Measurements from ENCODE around the gene DLEU7.

The DLEU7 gene

DNA sequence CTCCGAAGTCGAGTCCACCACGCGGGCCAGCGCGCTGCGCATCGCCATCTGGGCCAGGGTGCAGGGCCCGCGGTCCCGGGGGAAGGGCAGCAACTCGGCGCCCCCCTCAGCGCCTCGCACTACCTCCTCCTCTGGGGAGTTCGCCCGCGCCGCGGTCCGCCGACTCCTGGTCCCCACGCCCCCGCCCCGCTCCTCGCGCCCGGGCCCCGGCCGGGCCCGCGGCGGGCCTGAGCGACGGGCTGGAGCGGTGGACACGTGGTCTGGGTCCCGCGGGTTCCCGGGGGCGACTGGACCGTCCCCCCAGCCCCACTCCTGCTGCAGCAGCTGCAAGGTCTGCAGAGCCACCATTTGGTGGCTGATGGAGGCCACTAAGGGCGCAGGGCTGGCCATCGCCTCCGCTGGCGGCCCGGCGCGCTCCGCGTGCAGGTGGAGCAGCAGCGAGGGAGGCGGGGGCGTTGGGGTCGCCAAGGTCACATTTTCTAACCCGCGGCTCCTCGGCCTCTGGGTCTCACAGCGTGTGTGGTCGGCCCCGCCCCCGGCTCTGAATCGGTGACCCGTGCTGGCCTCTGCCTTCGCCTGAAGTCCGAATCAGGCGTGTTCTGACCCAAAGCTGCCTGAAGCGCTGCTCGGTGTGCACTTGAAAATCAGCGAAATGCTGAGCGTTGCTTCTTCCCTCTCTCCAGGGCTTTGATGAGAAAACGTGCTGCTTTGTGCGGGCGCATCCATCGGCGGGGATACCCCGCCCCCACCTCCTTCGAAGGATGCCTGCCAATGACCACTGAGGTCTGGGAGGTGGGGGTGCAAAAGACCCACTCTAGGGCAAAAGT lies at the start of gene DLEU7:
DLEU7 (minus strand) TSS at position 436 of the 827 bp plus-strand sequence; CDS start at position 390, 46 bp downstream.
- no peak for DNase-seq

DNA sequence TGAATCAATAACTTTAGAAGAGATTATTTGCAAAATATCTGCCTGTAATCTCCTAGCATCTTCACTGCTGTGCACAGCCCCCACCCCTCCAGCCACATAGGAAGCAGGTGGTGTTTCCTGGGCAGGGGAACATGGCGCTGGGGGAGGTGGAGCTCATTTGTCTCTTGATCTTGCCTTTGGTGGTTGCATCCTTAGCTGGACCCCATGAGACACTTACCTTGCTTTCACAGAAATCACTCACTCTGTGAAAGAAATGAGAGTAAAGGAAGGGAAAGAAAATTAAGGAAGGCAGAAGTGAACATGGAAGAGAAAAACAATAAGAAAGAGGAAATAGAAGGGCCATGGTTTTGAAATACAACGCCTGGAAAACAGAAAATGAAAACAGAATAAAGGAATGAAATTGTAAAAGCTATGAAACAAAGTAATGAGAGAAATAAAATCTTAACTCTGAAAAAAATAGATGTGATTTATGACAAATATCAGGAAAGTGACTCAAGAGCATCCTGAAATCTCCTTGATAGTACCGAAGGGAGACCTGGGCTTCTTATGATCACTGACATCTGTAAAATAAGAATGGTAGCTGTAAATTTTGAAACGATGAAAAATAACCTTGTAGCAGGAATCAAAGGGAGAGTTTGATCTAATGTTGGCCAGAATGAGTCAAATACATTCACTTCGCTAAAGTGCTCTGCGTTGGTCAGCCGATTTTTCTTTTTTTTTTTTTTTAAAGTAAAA lies 48.9 kb upstream of the DLEU7 start:
- DNase-seq = no peak

DNA sequence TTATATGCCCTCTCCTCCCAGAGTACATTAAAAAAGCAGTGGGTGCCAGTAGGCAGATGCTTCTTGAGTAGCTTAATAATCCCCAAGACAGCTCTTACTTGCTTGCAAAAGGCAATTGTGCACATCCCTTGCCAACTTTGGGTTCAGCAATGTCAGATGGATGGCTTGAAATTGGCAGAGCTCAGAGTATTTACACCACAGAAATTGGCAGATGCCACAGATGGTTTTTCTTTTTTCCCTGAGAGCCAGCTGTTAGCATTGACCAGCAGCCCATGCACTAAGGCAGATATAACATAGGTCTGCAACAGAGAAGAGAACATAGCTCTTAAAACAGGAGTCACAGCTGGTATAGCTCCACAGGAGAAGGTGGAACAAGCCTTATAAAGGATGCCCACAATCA lies 47.7 kb upstream of the DLEU7 start:
- no peak for DNase-seq

DNA sequence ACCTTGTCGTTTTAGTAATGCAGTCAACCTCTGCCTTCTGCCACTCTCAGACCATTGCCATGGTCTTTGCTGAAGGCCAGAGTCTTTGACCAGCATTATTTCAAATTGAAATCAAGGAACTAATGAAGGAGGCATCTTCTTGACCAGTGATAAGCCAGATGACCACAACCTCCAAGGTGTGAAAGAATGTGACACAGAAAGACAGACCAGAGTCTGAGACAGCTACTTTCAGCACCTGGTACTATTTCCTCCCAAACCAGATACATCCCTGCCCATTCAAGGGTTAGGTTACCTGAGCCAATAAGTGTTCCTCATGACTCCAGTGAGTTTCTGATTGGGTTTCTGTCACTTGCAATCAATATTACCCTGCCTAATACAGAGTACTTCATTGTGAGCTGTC lies 45.8 kb upstream of the DLEU7 start:
- DNase-seq = no peak

DNA sequence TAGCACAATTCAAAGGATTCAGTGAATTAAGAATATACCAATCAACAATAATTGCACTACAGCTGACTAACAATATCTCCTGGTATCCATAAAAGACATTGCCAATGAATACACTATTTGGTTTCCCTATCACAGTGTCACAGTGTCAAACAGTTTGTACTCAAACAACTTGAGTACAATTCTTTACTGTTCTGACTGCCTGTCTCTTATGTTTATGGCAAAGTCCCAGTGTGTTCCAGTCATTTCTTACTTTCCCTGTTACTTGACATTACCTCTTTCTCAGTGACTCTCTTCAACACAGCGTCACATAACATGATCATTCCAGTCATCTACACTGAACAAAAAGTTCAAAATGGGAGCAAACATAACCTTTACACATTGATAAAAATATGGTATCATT lies 44.9 kb upstream of the DLEU7 start:
- no peak for DNase-seq

DNA sequence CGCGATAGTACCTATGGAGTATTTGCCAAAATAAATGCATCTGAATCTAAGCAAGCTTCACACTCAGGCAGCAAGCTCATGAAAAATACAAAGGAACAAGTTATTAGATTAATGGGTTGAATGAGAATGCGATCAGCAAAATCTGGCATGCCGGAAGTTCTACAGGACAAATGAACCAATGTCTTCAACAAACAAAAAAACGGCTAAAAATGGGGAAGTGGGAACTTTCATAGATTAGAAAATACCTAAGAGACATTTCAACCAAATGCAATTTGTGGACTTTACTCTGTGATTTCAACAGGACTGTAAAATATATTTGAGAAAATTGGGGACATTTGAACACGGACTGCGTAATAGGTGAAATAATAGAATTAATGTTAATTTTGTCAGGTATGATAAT lies 43.7 kb upstream of the DLEU7 start:
- no peak for DNase-seq

DNA sequence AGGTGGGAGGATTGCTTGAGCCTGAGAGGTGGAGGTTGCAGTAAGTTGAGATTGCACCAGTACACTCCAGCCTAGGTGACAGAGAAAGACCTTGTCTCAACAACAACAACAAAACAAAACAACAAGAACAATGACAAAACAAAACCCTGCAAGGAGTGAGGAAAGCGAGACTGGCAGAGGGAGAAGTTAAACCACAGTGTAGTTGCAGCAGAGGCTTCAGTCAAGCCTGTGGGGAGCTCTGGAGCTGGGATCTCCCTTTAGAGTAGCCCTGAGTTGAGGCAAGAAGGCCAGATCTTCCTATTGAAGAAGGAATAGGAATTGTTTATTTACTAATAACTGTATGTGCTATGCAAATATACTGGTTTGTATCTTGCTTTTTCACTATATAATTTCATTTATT lies 40.8 kb upstream of the DLEU7 start:
- no peak for DNase-seq

DNA sequence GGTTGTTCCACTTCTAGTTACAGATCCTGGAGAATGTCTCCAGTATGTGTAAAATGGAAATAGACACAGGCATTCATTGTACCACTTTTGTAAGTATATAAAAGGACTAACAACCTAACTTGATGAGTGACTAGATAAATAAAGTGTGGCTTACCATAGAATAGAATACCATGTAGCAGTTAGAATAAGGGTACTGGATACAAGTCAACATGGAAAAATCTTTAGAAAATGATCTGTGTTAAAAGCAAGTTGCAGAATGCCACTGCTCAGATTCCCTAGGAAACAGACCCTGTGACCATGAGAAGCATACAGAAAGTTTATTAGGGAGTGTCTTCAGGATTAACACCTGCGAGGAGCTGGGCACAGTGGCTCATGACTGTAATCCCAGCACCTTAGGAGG lies 40.2 kb upstream of the DLEU7 start:
- DNase-seq = no peak

DNA sequence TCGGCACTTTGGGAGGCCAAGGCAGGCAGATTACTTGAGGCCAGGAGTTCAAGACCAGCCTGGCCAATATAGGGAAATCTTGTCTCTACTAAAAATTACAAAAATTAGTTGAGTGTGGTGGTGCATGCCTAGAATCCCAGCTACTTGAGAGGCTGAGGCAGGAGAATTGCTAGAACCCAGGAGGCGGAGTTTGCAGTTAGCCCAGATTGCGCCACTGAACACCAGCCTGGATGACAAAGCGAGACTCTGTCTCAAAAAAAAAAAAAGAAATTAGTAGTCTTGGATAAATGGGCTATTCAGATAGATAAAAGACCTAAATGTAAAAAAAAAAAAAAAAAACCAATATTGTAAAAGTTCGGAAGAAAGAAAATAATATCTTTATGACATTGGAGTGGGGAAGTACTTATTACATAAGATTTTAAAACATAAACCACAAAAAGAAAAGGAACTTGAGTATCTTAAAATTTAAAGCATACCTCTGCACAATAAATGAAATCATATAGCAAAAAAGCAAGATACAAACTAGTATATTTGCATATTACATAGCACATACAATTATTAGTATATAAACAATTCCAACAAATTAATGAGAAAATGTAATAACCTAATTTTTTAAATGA lies 39.4 kb upstream of the DLEU7 start:
- no peak for DNase-seq

DNA sequence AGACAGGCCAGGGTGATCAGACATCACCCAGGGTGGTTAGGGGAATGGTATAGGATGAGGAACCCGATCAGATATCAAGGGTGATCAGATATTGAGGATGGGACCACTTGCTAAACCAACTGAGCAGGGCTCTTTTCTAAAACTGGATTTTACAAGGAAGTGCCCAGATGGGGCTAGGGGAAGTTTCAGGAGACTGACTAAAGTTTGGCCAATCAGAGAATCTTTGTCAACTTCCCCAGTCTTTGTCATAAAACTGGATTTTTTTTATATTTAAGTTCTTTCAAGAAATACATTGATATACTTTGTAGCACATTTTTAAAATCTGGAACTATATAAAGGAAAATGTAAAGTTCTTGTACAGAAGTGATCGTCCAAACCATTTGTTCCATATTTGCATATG lies 30.5 kb upstream of the DLEU7 start:
- DNase-seq = no peak

DNA sequence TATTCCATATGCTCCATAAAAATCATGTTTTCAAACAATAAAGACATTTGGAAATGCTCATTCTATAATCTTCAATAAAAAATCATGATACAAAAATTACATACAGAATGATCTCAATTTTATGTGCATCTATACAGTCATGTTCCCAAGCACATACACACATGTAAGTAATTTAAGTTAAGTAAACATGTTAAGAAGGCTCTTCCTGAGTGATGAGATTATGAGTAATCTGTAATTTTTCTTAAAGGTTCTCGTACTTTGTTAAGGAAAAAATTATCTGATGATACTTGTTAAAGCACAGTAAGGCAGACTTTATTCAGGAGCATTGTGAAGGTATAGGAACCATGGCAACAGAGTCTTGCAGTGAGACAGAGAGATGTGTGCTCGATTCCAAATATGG lies 30.0 kb upstream of the DLEU7 start:
- no peak for DNase-seq

DNA sequence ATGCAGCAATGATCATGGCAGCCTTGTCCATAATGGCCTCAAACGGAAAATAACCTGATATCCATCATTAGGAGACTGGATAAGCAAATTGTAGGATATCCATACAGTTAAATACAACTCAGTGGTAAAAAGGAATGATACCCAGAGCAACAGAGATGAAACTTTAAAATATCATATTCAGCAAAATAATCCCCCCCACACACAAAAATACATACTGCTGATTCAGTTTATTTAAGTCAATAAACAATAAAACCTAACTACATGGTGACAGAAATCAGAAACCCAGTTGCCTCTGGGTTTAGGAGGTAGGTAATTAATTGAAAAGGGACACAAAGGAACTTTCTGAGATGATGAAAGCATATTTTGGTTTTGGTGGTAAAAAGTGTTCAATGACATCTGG lies 27.9 kb upstream of the DLEU7 start:
- no peak for DNase-seq

DNA sequence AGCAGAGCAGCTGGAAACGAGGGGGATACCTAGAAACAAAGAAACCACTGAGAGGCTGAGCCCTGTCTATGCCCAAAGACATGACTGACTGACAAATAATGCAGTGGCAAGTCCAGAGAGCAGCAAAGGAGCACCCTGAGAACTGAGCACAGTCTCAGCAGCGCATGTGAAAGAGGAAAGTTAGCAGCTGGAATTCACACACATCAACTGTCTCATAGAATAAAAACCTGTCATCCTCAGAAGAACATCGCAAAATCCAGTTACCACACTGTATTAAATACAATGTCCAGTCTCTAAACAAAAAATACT lies 24.1 kb upstream of the DLEU7 start:
- no peak for DNase-seq

DNA sequence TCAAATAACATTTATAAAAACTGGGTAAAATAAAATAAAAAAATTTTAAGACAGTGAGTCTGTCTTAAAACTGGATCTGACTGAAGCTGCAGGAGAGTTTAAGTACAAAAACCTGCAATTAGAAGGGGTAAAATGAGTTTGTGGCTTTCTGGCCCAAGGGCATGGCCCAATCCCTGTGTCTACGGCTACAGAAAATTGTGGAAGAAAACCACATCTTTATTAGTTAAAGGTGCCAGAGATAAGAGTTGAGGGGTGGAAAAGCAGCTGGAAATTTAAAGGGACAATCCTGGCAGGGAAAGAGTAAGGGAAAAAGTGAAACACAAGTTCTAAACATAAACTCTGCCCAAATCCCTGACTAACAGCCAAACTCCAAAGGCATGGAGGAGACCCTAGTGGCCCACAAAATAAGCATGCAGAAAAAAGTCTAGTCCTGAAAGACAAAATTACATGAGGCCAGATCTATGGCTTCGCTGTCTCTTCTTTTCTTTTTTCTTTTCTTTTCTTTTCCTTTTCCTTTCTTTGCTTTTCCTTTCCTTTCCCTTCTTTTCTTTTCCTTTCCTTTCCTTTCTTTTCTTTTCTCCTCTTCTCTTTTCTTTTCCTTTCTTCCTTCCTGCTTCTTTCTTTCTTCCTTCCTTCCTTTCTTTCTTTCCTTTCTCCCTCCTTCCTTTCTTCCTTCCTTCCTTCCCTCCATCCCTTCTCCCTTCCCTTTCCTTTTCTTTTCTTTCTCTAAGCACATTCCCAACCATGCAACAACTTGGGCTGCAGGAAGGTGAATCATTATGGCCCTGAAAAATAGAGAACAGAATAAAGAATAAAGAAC lies 23.5 kb upstream of the DLEU7 start:
- no peak for DNase-seq

DNA sequence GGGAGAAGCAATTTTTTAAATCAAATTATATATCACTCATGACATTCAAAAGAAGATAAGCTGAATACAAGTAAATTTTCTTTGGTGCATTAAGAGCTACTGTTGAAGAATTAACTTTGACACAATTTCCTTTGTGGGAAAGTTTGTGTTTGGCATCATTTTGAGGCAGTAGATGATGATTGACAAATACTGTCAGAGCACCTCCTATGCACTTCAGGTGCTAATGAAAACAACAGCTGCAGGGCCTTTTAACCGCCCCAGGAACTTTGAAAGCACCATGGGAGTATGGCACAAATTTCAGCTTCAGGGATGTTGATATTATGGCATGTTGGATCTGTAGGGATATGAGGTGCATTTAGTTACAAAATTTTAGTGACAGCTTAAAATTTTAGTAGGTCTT lies 21.0 kb upstream of the DLEU7 start:
- DNase-seq = no peak

DNA sequence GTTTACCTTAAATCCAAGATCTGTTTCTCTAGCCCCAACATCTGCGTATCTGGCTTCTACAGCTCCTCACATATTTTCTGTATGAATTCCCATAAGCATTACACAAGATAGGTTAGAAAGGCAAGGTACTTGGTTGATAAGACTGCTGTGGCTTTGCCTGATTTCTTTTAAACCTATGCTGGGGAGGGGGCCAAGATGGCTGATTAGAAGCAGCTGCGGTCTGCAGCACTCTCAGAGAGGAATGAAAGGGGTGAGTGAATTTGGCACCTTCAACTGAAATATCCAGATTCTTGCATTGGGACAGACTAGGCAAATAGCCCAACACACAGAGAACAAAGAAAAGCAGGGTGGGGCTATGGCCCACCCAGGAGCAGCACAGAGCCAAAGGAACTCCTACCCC lies 12.2 kb upstream of the DLEU7 start:
- no peak for DNase-seq

DNA sequence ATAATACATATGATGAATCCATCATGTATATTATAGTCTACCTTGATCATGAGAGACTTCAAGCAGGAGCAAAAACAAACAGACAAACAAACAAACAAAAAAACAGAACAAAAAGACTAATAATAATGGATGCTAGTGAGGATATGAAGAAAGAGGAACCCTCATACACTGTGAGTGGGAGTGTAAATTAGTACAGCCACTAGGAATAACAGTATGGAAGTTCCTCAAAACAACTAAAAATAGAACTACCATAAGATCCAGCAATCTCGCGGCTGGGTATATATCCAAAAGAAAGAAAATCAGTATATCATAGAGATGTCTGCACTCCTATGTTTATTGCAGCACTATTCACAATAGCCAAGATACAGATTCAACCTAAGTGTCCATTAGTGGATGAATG lies 7.0 kb upstream of the DLEU7 start:
- DNase-seq = no peak

DNA sequence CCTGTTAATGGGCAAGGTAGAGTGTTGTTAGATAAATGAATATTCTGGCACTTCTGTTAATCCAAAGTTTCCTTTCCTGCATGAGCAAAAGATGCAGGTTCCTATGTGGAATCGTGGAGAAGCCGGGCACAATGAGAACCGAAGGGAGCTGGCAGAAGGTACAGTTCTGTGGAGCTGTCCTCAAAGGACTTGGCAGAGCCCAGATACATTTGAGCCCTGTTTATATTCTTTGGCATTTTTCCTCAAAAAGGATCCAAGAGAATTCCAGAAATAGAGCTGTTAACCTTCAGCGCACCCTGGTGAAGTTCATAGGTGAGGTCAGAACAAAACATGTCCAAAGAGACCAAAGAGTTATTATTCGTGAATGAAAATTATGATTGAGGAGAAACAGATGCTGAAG lies 4.0 kb upstream of the DLEU7 start:
- DNase-seq = no peak

DNA sequence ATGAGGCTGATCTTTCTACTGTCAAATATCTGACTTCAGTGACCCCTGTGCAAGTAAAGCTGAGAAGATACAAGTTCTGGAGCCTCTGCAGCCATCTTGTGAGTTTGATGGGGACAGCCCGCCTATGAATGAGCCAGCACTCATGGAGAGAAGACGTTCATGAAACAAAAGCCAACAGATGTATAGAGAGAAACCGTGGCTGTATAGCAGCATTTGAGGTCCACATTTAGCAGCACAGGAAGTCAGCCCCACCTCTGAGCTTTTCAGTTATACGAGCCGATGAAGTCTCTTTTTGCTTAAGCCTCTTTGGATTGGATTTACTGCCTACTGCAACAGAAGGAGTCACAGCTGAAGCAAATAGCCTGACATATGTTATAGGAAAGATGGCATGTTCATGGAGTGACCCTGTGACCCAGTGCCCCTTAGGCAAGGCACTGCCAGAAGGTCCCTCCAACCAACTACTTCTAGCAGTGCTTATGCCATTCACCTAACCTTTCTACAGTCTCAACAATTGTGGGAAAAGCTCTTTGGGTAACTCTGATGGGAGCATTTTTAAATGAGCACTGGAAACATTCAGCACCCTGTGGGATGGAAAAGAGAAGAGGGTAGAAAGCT lies 3.5 kb upstream of the DLEU7 start:
- no peak for DNase-seq

DNA sequence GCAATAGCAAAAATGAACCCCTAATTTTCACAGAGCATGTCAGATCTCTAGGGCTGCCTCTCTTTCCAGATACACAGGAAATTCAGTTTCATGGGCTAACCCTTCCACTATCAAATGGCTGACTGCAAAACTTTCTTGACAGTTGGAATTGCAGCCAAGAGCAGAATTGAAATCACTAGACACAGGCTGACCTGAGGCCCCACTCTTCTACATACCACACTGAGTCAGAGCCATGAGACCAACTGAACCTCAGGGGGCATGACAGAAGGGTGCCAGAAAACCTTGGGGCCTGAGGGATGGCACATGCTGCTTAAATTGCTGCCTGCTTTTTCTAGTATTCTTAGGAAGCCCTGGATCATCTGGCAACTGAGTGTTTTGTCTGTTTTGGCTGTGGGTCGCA lies 1.7 kb upstream of the DLEU7 start:
- no peak for DNase-seq

DNA sequence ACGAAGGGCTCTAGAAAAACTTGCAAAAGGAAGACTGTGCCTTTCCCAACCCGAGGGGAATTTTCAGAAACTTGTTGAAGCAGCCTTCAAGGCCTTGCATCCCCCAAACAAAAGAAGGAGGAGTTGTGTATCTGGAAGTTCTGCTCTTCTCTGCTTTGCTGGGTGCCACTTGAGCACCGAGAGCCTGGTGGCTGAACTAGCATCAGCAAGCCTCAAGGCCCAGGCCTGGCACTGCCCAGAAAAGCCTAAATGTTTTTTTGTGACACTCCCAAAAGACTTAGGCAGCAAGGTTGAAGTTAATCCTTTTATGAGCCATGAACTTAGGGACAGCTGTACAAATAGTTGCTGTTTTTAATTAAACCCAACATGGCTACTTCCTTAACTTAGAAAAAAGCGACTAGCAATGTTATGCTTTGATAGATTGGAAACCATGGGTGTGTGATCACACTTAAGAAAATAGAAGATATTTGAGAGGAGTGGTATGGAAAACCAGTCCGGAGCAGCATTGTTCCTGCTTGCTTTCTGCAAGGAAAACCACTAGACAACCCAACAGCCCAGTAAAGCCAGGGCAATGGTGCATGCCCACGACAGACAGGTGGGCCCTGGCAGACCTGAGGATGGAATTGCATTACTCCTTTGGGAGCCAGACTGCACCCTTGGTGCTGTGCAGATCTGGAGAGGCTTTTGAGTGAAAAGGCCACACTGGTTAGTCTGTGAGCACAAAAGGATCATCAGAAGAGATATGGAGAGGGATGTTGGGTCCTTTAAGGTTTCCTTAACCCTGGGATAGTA lies 788 bp upstream of the DLEU7 start:
- DNase-seq = no peak

DNA sequence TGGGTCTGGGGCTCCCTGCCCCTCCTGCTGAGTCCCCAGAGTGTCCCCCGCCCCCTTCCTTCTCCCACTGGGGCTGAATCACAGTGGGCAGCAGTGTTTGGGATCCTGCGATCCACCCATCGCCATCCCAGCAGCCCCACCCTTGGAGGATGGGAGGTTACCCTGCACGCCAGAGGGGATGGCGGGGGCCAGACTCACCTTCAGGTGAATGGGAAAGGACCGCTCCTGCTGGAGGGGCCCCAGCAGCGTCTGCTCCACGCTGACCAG lies 569 bp downstream of the DLEU7 start:
- DNase-seq = no peak
